ENCODE results near the gene BACE2. TPM values are rescaled to one million over a fixed set of nuclear protein-coding genes. Genes with fewer than 3 reads are reported as not detected.
"Not testable (repeated sequence)": the region's sequence is repeated elsewhere in the genome, so short reads cannot be mapped to it uniquely, and the experiment has no call there.

BACE2 gene
- total RNA-seq, 4 donors from 2014 or later = 31.9 to 63.4 (median 50.0) TPM

DNA sequence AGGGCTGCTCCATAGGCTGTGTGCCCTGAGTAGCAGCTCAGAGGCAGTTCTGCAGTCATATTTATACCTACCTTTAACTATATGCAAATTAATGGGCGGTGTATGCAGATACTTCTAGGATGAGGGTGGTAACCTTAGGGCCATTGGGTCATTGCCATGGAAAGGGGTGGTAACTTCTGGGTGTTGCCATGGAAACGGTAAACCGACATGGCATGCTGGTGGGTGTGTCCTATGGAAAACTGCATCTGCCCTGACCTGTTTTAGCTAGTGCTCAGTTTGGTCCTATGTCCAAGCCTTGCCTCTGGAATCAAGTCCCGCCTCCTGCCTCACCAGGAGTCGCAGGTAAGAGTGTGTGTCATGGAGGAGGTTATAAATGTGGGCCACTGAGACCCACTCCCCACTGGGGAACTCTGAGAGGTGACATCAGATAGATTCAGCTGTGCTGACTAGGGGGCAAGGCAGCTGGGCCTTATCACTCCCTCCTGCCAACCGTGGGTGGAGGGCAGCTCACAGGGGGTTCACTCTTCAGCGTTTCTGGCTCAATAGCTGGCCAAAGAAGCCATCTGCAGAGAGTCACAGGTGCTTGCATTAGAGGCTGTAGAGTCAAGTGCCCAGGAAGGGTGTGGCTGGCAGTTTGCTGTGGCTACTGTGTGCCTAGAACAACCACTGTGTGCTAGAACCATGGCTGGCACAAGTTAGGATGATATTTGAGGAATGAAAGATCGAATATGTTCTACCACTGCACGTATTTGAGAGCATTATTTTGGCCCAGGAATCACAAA, 19.0 kb downstream of the BACE2 start:
- Histone ChIP-seq H3K9me3 (no peaks in the 10 kb centered on the region), H3K27me3 (no peaks in the 10 kb centered on the region), H3K27ac (no peak overlapping the region), H3K4me1 (no peaks in the 10 kb centered on the region), H3K36me3 (no peaks in the 10 kb centered on the region), H3K4me3 (no peak overlapping the region)
- WGBS, 2 donors (ENCODE audit: low coverage in 1 of 2) = 89 to 100% methylated on average over 2 of the region's 9 CpGs
- TF ChIP-seq POLR2AphosphoS5 (IDR thresholded peaks at IDR 0.05) (no peak), POLR2A (IDR thresholded peaks at IDR 0.05) (no peak), EP300 (IDR thresholded peaks at IDR 0.05) (no peak)
- TF ChIP-seq, protein P1, sequence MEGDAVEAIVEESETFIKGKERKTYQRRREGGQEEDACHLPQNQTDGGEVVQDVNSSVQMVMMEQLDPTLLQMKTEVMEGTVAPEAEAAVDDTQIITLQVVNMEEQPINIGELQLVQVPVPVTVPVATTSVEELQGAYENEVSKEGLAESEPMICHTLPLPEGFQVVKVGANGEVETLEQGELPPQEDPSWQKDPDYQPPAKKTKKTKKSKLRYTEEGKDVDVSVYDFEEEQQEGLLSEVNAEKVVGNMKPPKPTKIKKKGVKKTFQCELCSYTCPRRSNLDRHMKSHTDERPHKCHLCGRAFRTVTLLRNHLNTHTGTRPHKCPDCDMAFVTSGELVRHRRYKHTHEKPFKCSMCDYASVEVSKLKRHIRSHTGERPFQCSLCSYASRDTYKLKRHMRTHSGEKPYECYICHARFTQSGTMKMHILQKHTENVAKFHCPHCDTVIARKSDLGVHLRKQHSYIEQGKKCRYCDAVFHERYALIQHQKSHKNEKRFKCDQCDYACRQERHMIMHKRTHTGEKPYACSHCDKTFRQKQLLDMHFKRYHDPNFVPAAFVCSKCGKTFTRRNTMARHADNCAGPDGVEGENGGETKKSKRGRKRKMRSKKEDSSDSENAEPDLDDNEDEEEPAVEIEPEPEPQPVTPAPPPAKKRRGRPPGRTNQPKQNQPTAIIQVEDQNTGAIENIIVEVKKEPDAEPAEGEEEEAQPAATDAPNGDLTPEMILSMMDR (IDR thresholded peaks at IDR 0.05) = no peak
- no peak for ATAC-seq

DNA sequence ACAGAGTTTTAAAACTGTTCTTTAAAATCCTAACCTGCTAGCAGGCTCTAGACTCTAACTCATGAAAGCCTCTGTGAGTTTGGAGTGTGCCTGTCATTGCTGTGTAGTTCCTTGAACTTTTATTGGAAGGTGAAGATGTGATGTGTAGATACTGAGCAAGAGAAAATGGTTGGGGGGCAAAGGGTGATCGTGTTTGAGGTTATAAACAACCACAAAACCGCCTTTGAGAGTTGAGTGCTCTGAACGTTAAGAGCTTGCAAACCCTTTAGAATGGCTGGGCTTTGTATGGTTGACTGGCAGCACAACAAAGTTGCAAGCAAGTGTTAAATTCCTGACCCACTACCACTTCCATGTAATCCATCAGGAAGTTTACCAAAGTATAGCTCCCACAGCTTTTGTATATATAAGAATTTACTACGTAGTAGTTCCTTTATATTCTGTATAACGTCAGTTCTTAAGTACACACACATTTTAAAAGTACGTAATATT, 19.6 kb downstream of the BACE2 start:
- H3K4me1 ChIP-seq = no peaks in the 10 kb centered on the region
- WGBS, 2 donors (ENCODE audit: low coverage in 1 of 2) = 74 to 77% methylated on average over 6 of the region's 6 CpGs

DNA sequence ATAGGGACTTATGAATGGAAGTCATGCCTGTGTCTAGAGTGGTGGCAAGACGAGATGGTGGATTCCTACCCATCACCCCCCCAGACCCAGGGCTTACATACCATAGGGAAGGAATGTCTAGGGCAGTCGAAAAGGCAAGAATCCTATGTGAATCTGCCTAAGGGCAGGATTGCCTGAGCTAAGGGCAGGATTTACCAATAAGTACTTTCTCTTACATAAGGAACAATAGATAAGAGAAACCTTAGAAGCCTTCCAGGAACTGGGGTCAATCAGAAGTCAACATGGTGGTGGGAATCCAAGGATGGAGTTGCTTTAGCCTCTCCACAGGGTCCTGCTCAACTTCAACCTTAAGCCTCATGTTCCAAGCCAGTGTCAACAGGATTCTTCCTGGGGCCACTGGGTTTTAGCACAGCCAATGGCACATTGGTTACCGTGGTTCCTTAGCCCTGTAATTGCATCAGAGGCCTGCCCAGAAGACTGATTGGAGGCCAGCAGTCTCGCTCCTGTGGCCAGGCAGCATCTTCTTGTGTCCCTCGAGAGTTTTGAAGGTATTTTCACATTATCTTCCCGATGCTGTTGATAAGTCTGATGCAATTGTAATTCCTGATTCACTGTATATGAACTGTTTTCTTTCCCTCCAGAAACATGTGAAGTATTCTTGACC, 20.7 kb downstream of the BACE2 start:
- H3K4me3 ChIP-seq = no peak overlapping the region
- H3K36me3 ChIP-seq = no peaks in the 10 kb centered on the region
- TF ChIP-seq, protein P1 (IDR thresholded peaks at IDR 0.05) = no peak
- TF ChIP-seq EP300 (IDR thresholded peaks at IDR 0.05) (no peak), POLR2A (IDR thresholded peaks at IDR 0.05) (no peak), POLR2AphosphoS5 (IDR thresholded peaks at IDR 0.05) (no peak)
- H3K9me3 ChIP-seq = no peaks in the 10 kb centered on the region
- no peak overlapping the region for H3K27ac ChIP-seq
- no peaks in the 10 kb centered on the region for H3K4me1 ChIP-seq
- H3K27me3 ChIP-seq = no peaks in the 10 kb centered on the region
- no peak for ATAC-seq
- WGBS, 2 donors (ENCODE audit: low coverage in 1 of 2) = 90 to 91% methylated on average over 4 to 5 of the region's 6 CpGs

More for the DNA sequence above, 19.6 kb downstream of the BACE2 start:
- no peaks in the 10 kb centered on the region for H3K36me3 ChIP-seq
- no peak overlapping the region for H3K4me3 ChIP-seq
- H3K27ac ChIP-seq = no peak overlapping the region
- ATAC-seq = no peak
- no peaks in the 10 kb centered on the region for H3K9me3 ChIP-seq
- H3K27me3 ChIP-seq = no peaks in the 10 kb centered on the region
- TF ChIP-seq EP300 (IDR thresholded peaks at IDR 0.05) (no peak), POLR2AphosphoS5 (IDR thresholded peaks at IDR 0.05) (no peak), POLR2A (IDR thresholded peaks at IDR 0.05) (no peak)
- TF ChIP-seq, protein P1 (IDR thresholded peaks at IDR 0.05) = no peak

DNA sequence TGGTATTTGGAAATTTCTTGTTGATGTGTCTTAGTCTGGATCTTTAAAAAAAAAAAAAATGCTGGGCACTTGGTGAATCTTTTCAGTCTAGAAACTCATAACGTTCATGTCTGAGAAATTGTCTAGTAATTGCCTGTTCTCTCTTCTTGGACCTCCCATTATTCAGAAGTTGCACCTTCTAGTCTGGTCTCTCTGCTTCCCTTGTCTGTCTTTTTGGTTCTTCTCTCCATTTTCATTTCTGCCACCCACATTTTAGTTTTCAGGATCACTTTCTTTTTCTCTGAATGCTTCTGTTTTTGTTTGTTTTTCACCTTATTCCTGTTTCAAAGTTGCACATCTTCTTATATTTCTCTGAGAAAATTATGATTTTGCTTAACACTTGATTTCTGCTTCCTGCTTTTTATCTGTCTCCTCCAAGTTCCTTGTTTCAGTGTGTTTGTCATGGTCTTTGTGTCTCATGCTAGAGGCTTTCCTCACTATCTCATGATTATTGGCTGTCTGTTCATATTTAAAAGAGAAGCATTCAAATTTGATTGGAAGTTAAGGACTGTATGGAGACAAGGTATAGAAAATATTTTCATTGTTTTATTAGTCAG, 21.3 kb downstream of the BACE2 start:
- no peak for ATAC-seq
- WGBS, 2 donors (ENCODE audit: low coverage in 1 of 2) = 78 to 86% methylated on average over 1 of the region's 1 CpG
- TF ChIP-seq POLR2A (IDR thresholded peaks at IDR 0.05) (no peak), POLR2AphosphoS5 (IDR thresholded peaks at IDR 0.05) (no peak), EP300 (IDR thresholded peaks at IDR 0.05) (no peak)
- TF ChIP-seq, protein P1 (IDR thresholded peaks at IDR 0.05) = no peak
- Histone ChIP-seq H3K36me3 (no peaks in the 10 kb centered on the region), H3K27ac (no peak overlapping the region), H3K4me1 (no peaks in the 10 kb centered on the region), H3K4me3 (no peak overlapping the region), H3K9me3 (no peaks in the 10 kb centered on the region), H3K27me3 (no peaks in the 10 kb centered on the region)

DNA sequence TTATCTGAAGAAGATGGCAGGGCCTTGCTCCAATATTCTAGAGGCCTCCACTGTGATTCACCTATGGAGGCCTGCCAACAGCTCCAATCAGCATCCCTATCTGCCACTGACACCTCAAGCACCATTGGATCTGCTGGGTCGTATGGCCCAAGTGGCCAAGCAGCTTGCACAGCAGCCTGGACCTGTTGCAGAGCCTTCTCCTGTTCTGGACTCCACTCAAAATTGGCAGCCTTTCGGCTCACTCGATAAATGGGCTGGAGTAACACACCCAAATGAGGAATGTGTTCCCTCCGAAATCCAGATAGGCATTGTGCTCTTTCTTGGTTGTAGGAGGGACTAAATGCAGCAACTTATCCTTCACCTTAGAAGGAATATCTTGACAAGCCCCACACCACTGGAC, 24.6 kb downstream of the BACE2 start:
- H3K36me3 ChIP-seq, H3K4me1 ChIP-seq, H3K27ac ChIP-seq, ATAC-seq, H3K9me3 ChIP-seq, H3K4me3 ChIP-seq, H3K27me3 ChIP-seq: not testable (repeated sequence)
- 72 to 78% methylated on average over 2 to 4 of the region's 4 CpGs for WGBS, 2 donors (ENCODE audit: low coverage in 1 of 2)
